HCT116 (cell line): Measurements from ENCODE around the gene OPCML.

Experiments
- CEBPB ChIP-seq: IDR thresholded peaks from 2 replicates; pipeline ENCODE4 v1.6.1; 2012; ENCODE audit warnings: low read depth
- CTCF ChIP-seq, 3 experiments: fragments of 200-600 bp in 1 of 3; sonication (generic) in 1 of 3; IDR thresholded peaks in 2 of 3; conservative IDR thresholded peaks in 1 of 3; 2 replicates each; pipeline ENCODE4 v1.5.1; 2012 to 2017; ENCODE audit warnings: low read depth in 2 of 3, low read length in 2 of 3, antibody characterized with exemption in 1 of 3, borderline replicate concordance in 1 of 3, control low read depth in 1 of 3, mild to moderate bottlenecking in 1 of 3, mixed read lengths in 1 of 3, mixed run types in 1 of 3, moderate library complexity in 1 of 3; ENCODE audit not compliant: insufficient read depth in 1 of 3
- MAX ChIP-seq: IDR thresholded peaks from 2 replicates; pipeline ENCODE4 v1.6.1; 2012
- SP1 ChIP-seq: IDR thresholded peaks from 2 replicates; pipeline ENCODE4 v1.6.1; 2012; ENCODE audit warnings: low read depth

GRCh38 chr11:132409573-132410355 is 1122.5 kb downstream of the OPCML start:
- TF ChIP-seq SP1 (no peak), MAX (no peak), CEBPB (no peak), CTCF (IDR thresholded peaks at IDR 0.05 in 2 of 3, conservative IDR thresholded peaks at IDR 0.05 in 1 of 3; ENCODE audit: borderline replicate concordance in 1 of 3, insufficient read depth in 1 of 3, low read depth in 2 of 3, low read length in 2 of 3) (no peak)
